ENCODE results near the gene PDS5B.
"Not testable (repeated sequence)": the region's sequence is repeated elsewhere in the genome, so short reads cannot be mapped to it uniquely, and the experiment has no call there.

Gene PDS5B

DNA sequence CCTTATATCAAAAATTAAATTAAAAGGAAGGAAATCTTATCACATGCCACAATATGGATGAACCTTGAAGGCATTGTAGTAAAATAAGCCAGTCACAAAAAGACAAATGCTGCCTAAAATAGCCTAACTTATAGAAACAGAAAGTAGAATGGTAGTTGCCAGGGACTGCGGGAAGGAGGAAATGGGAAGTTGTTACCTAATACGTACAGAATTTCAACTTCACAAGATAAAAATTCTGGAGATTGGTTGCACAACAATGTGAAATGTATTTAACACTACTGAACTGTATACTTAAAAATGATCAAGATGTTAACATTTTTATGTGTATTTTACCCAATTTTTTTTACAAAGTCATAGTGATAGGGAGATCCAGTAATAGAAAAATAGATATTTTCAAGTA is 37.4 kb upstream of the PDS5B start:
- H3K4me3 ChIP-seq (ENCODE audit: low read depth, low read length): no peak overlapping the region
- TF ChIP-seq, protein P1, sequence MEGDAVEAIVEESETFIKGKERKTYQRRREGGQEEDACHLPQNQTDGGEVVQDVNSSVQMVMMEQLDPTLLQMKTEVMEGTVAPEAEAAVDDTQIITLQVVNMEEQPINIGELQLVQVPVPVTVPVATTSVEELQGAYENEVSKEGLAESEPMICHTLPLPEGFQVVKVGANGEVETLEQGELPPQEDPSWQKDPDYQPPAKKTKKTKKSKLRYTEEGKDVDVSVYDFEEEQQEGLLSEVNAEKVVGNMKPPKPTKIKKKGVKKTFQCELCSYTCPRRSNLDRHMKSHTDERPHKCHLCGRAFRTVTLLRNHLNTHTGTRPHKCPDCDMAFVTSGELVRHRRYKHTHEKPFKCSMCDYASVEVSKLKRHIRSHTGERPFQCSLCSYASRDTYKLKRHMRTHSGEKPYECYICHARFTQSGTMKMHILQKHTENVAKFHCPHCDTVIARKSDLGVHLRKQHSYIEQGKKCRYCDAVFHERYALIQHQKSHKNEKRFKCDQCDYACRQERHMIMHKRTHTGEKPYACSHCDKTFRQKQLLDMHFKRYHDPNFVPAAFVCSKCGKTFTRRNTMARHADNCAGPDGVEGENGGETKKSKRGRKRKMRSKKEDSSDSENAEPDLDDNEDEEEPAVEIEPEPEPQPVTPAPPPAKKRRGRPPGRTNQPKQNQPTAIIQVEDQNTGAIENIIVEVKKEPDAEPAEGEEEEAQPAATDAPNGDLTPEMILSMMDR (IDR thresholded peaks at IDR 0.05; ENCODE audit: insufficient read depth, low read depth, low read length, missing control alignments): no peak
- DNase-seq (ENCODE audit: low read depth): no peak

GRCh38 chr13:32549788-32550187 is 36.5 kb upstream of the PDS5B start:
- H3K4me3 ChIP-seq (ENCODE audit: low read depth, low read length): no peak overlapping the region
- DNase-seq (ENCODE audit: low read depth): no peak
- TF ChIP-seq, protein P1 (IDR thresholded peaks at IDR 0.05; ENCODE audit: insufficient read depth, low read depth, low read length, missing control alignments): no peak

DNA sequence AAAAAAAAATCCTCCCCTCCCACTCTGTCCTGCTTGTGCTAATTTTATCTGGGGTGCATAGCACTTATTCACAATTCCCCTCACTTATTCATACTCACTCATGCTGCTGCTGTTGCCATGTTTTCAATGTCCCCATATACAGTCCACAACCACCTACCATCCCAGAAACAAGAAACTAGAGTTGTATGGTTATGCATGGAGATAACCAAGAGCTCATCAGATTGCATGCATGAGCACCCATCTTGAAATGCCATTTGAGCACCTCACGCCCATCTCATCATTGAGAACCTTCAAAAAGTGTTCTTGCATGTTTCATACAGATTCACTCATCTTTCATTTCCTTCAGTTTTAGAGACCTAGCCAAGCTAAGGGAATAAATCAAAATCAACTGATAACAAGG is 32.5 kb upstream of the PDS5B start:
- TF ChIP-seq, protein P1 (IDR thresholded peaks at IDR 0.05; ENCODE audit: insufficient read depth, low read depth, low read length, missing control alignments): no peak
- no peak overlapping the region for H3K4me3 ChIP-seq (ENCODE audit: low read depth, low read length)
- peak; percentile 38 for DNase-seq (ENCODE audit: low read depth)

DNA sequence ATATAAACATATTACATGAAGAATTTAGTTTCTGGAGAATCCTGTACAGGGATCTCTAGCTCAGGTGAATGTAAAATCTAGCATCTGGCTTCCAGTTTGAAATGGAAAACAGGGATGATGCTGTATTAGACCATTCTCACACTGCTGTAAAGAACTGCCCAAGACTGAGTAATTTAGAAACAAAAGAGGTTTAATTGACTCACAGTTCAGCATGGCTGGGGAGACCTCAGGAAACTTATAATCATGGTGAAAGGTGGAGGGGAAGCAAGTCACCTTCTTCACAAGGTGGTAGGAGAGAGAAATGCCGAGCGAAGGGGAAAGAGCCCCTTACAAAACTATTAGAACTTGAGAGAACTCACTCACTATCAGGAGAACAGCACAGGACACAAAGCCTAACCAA is 30.6 kb upstream of the PDS5B start:
- TF ChIP-seq, protein P1 (IDR thresholded peaks at IDR 0.05; ENCODE audit: insufficient read depth, low read depth, low read length, missing control alignments): no peak
- no peak for DNase-seq (ENCODE audit: low read depth)
- no peak overlapping the region for H3K4me3 ChIP-seq (ENCODE audit: low read depth, low read length)

- H3K4me3 ChIP-seq (ENCODE audit: low read depth, low read length); DNase-seq (ENCODE audit: low read depth): not testable (repeated sequence)
Observed at GRCh38 chr13:32560842-32561241, 25.4 kb upstream of the PDS5B start.

DNA sequence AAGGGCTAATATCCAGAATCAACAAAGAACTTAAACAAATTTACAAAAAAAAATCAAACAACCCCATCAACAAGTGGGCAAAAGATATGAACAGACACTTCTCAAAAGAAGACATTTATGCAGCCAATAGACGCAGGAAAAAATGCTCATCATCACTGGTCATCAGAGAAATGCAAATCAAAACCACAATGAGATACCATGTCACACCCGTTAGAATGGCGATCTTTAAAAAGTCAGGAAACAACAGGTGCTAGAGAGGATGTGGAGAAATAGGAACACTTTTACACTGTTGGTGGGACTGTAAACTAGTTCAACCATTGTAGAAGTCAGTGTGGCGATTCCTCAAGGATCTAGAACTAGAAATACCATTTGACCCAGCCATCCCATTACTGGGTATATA is 10.6 kb upstream of the PDS5B start:
- not testable (repeated sequence) for H3K4me3 ChIP-seq (ENCODE audit: low read depth, low read length); DNase-seq (ENCODE audit: low read depth)

GRCh38 chr13:32577032-32577431 is 9.2 kb upstream of the PDS5B start:
- no peak overlapping the region for H3K4me3 ChIP-seq (ENCODE audit: low read depth, low read length)
- TF ChIP-seq, protein P1 (IDR thresholded peaks at IDR 0.05; ENCODE audit: insufficient read depth, low read depth, low read length, missing control alignments): no peak
- DNase-seq (ENCODE audit: low read depth): no peak

GRCh38 chr13:32581177-32581786 is 5.0 kb upstream of the PDS5B start:
- H3K4me3 ChIP-seq (ENCODE audit: low read depth, low read length): no peak overlapping the region
- TF ChIP-seq, protein P1 (IDR thresholded peaks at IDR 0.05; ENCODE audit: insufficient read depth, low read depth, low read length, missing control alignments): peak; percentile 27
- DNase-seq (ENCODE audit: low read depth): peak; percentile 29

All from GM12865 (cell line).